Neural progenitor cell (in vitro differentiated cells): ENCODE data around the gene ATP8B2. TPM values are rescaled to one million over a fixed set of nuclear protein-coding genes. Genes with fewer than 3 reads are reported as not detected.

Experiments used
- DNase-seq: peaks from one replicate; pipeline ENCODE4 v3.0.0-alpha.2; 2016; ENCODE audit warnings: low spot score
- H2AFZ ChIP-seq: fragments of 200-600 bp; sonication (generic); replicated peaks from 2 replicates; pipeline ENCODE4 v1.6.1; 2016; ENCODE audit warnings: antibody characterized with exemption
- H3F3A ChIP-seq: fragments of 200-600 bp; sonication (generic); 2 replicates; pipeline ENCODE4 v1.6.1; 2016; ENCODE audit warnings: antibody characterized with exemption, low read depth
- H3K27ac ChIP-seq: fragments of 200-600 bp; sonication (generic); 2 replicates; pipeline ENCODE4 v1.5.1; 2016; ENCODE audit warnings: mild to moderate bottlenecking
- H3K27me3 ChIP-seq: fragments of 200-600 bp; sonication (generic); 2 replicates; pipeline ENCODE4 v1.6.1; 2016; ENCODE audit warnings: mild to moderate bottlenecking, moderate library complexity
- H3K36me3 ChIP-seq: fragments of 200-600 bp; sonication (generic); 2 replicates; pipeline ENCODE4 v1.5.1; 2016
- H3K4me1 ChIP-seq: fragments of 200-600 bp; sonication (generic); 2 replicates; pipeline ENCODE4 v1.6.1; 2016; ENCODE audit warnings: mixed run types
- H3K4me2 ChIP-seq: fragments of 200-600 bp; sonication (generic); 2 replicates; pipeline ENCODE4 v1.6.1; 2016
- H3K4me3 ChIP-seq: fragments of 200-600 bp; sonication (generic); 2 replicates; pipeline ENCODE4 v1.5.1; 2016
- H3K79me2 ChIP-seq: fragments of 200-600 bp; sonication (generic); 2 replicates; pipeline ENCODE4 v1.6.1; 2016; ENCODE audit warnings: low read depth
- H3K9ac ChIP-seq: fragments of 200-600 bp; sonication (generic); 2 replicates; pipeline ENCODE4 v1.6.1; 2016
- H3K9me3 ChIP-seq: fragments of 200-600 bp; sonication (generic); 2 replicates; pipeline ENCODE4 v1.5.1; 2016; ENCODE audit warnings: low read depth
- H4K20me1 ChIP-seq: fragments of 200-600 bp; sonication (generic); 2 replicates; pipeline ENCODE4 v1.6.1; 2016; ENCODE audit warnings: low read depth
- H3K27ac Mint-ChIP-seq: 3 replicates; pipeline ENCODE4 v1.8.0; 2021; ENCODE audit warnings: mixed read lengths
- H3K27me3 Mint-ChIP-seq: 2 replicates; pipeline ENCODE4 v1.8.0; 2022; ENCODE audit warnings: low read depth, mild to moderate bottlenecking, inconsistent platforms, moderate library complexity, mixed read lengths; ENCODE audit not compliant: insufficient read depth
- H3K36me3 Mint-ChIP-seq: 3 replicates; pipeline ENCODE4 v1.8.0; 2021; ENCODE audit warnings: mixed read lengths
- H3K4me1 Mint-ChIP-seq: 3 replicates; pipeline ENCODE4 v1.8.0; 2021; ENCODE audit warnings: mixed read lengths
- H3K4me3 Mint-ChIP-seq: 3 replicates; pipeline ENCODE4 v1.8.0; 2021; ENCODE audit warnings: mild to moderate bottlenecking, moderate library complexity, mixed read lengths
- H3K9me3 Mint-ChIP-seq: 3 replicates; pipeline ENCODE4 v1.8.0; 2020; ENCODE audit warnings: mixed read lengths
- CTCF ChIP-seq: fragments of 200-600 bp; sonication (generic); IDR thresholded peaks from 2 replicates; pipeline ENCODE4 v1.5.1; 2017; ENCODE audit warnings: antibody characterized with exemption, mild to moderate bottlenecking
- EZH2 ChIP-seq: fragments of 200-600 bp; sonication (generic); IDR thresholded peaks from 2 replicates; pipeline ENCODE4 v1.6.1; 2017; ENCODE audit warnings: antibody characterized with exemption, mild to moderate bottlenecking, moderate library complexity
- EZH2phosphoT487 ChIP-seq: fragments of 200-600 bp; sonication (generic); IDR thresholded peaks from 2 replicates; pipeline ENCODE4 v1.6.1; 2017; ENCODE audit warnings: antibody characterized with exemption
- small RNA-seq: library from RNA; depleted of rRNA; stranded (forward); fragments of <200 nt; gene quantifications from one replicate; pipeline ENCODE3, GENCODE V24; 2015
- total RNA-seq: library from RNA; depleted of rRNA; stranded (reverse); fragments of >200 nt; gene quantifications from 2 replicates; pipeline ENCODE4 v1.2.3, GENCODE V29; 2015; ENCODE audit warnings: low replicate concordance

Gene ATP8B2
- total RNA-seq, 1 donor from 2014 or later = 41.6 TPM

- Mint-ChIP-seq H3K4me3 (no peak overlapping the region), H3K36me3 (no peaks in the 10 kb centered on the region), H3K9me3 (peaks cover 8% of the 10 kb centered on the region), H3K27ac (no peak overlapping the region), H3K4me1 (no peaks in the 10 kb centered on the region), H3K27me3 (peaks cover 8% of the 10 kb centered on the region)
- H4K20me1 ChIP-seq = no peaks in the 10 kb centered on the region
- H3K9ac ChIP-seq = no peak overlapping the region
- no peak overlapping the region for H2AFZ ChIP-seq
- no peak for DNase-seq
- TF ChIP-seq EZH2phosphoT487 = no peak
- TF ChIP-seq CTCF = no peak
- no peak for TF ChIP-seq EZH2
- H3K36me3 ChIP-seq = no peaks in the 10 kb centered on the region
- no peak overlapping the region for H3K27ac ChIP-seq
- peaks cover 12% of the 10 kb centered on the region for H3K27me3 ChIP-seq
- H3K9me3 ChIP-seq = no peaks in the 10 kb centered on the region
- H3K4me1 ChIP-seq = no peaks in the 10 kb centered on the region
- no peak overlapping the region for H3K4me3 ChIP-seq
- no peaks in the 10 kb centered on the region for H3K79me2 ChIP-seq
- no peaks in the 10 kb centered on the region for H3F3A ChIP-seq
- no peak overlapping the region for H3K4me2 ChIP-seq
Measured at GRCh38 chr1:154398678-154399077, 73.4 kb downstream of the ATP8B2 start.

- H4K20me1 ChIP-seq = no peaks in the 10 kb centered on the region
- H3K4me3 ChIP-seq = no peak overlapping the region
- H3K4me2 ChIP-seq = no peak overlapping the region
- no peaks in the 10 kb centered on the region for H3K4me1 Mint-ChIP-seq
- H3F3A ChIP-seq = peaks cover 10% of the 10 kb centered on the region
- H3K36me3 Mint-ChIP-seq = no peaks in the 10 kb centered on the region
- H3K4me3 Mint-ChIP-seq = no peak overlapping the region
- H3K79me2 ChIP-seq = no peaks in the 10 kb centered on the region
- no peak for TF ChIP-seq EZH2
- no peak overlapping the region for H3K27ac ChIP-seq
- no peak overlapping the region for H2AFZ ChIP-seq
- H3K4me1 ChIP-seq = no peaks in the 10 kb centered on the region
- H3K27me3 ChIP-seq = peaks cover 29% of the 10 kb centered on the region
- H3K27ac Mint-ChIP-seq = no peak overlapping the region
- peaks cover 13% of the 10 kb centered on the region for H3K27me3 Mint-ChIP-seq
- H3K9me3 ChIP-seq = no peaks in the 10 kb centered on the region
- peaks cover 2% of the 10 kb centered on the region for H3K9me3 Mint-ChIP-seq
- H3K9ac ChIP-seq = no peak overlapping the region
- H3K36me3 ChIP-seq = no peaks in the 10 kb centered on the region
- no peak for DNase-seq
Measured at GRCh38 chr1:154400381-154400801, 75.1 kb downstream of the ATP8B2 start.

Small RNAs within 50 kb of the gene (small RNA-seq; reads per million reads assigned to genes)
- gene RF00273 (not detected), gene RNU6-121P (not detected), gene RNU6-239P (not detected), gene RNU7-57P (not detected)

Other genes with a start within 250 kb of the ATP8B2 start
- not detected in 2 replicates for gene NUP210L, start 170.5 kb upstream of the ATP8B2 start, total RNA-seq
- gene TPM3, start 133.4 kb upstream of the ATP8B2 start, total RNA-seq = 408 and 596 TPM in 2 replicates
- not detected in 2 replicates for gene CFAP141, start 119.2 kb upstream of the ATP8B2 start, total RNA-seq
- gene UBAP2L, start 104.6 kb upstream of the ATP8B2 start, total RNA-seq = 135 and 148 TPM in 2 replicates
- 57.9 and 65.9 TPM in 2 replicates for gene HAX1, start 52.9 kb upstream of the ATP8B2 start, total RNA-seq
- not detected in 2 replicates for gene AQP10, start 4.4 kb upstream of the ATP8B2 start, total RNA-seq
- gene IL6R, start 79.8 kb downstream of the ATP8B2 start, total RNA-seq = 0.09 TPM in 1 of 2 replicates, not detected in the other
- gene TDRD10, start 176.7 kb downstream of the ATP8B2 start, total RNA-seq = not detected in 2 replicates
- gene SHE, start 176.9 kb downstream of the ATP8B2 start, total RNA-seq = 0.04 TPM in 1 of 2 replicates, not detected in the other
- 36.0 and 96.2 TPM in 2 replicates for gene UBE2Q1, start 233.1 kb downstream of the ATP8B2 start, total RNA-seq
- 0.11 and 2.3 TPM in 2 replicates for gene CHRNB2, start 242.3 kb downstream of the ATP8B2 start, total RNA-seq